ENCODE results near the gene KIAA1755.

Gene KIAA1755

GRCh38 chr20:38227420-38228360 is 32.8 kb downstream of the KIAA1755 start:
- Histone ChIP-seq H3K36me3 (ENCODE audit: control insufficient read depth in 2 of 2, insufficient read depth in 2 of 2, low read length in 2 of 2) (no peaks in the 10 kb centered on the region), H3K9me3 (ENCODE audit: control insufficient read depth in 2 of 2, low read length in 2 of 2) (no peaks in the 10 kb centered on the region), H3K4me3 (ENCODE audit: low read length in 2 of 2) (no peak overlapping the region), H3K27ac (ENCODE audit: low read depth in 2 of 2, low read length in 2 of 2) (no peak overlapping the region), H3K4me1 (ENCODE audit: control insufficient read depth in 2 of 2, insufficient read depth in 2 of 2, low read length in 2 of 2) (peaks cover 0 to 1% of the 10 kb centered on the region in 2 donors), H3K9ac (ENCODE audit: low read depth in 1 of 2, low read length in 2 of 2) (no peak overlapping the region), H3K27me3 (ENCODE audit: control insufficient read depth in 2 of 2, insufficient read depth in 2 of 2, low read length in 2 of 2) (no peaks in the 10 kb centered on the region)

GRCh38 chr20:38226553-38226952 is 34.0 kb downstream of the KIAA1755 start:
- H3K4me3 ChIP-seq (ENCODE audit: low read length in 2 of 2), result no peak overlapping the region
- H3K27ac ChIP-seq (ENCODE audit: low read depth in 2 of 2, low read length in 2 of 2), result no peak overlapping the region
- H3K4me1 ChIP-seq (ENCODE audit: control insufficient read depth in 2 of 2, insufficient read depth in 2 of 2, low read length in 2 of 2), result peaks cover 0 to 2% of the 10 kb centered on the region in 2 donors
- no peaks in the 10 kb centered on the region for H3K9me3 ChIP-seq (ENCODE audit: control insufficient read depth in 2 of 2, low read length in 2 of 2)
- no peaks in the 10 kb centered on the region for H3K36me3 ChIP-seq (ENCODE audit: control insufficient read depth in 2 of 2, insufficient read depth in 2 of 2, low read length in 2 of 2)
- H3K9ac ChIP-seq (ENCODE audit: low read depth in 1 of 2, low read length in 2 of 2), result no peak overlapping the region
- H3K27me3 ChIP-seq (ENCODE audit: control insufficient read depth in 2 of 2, insufficient read depth in 2 of 2, low read length in 2 of 2), result no peaks in the 10 kb centered on the region

- peaks cover 0 to 2% of the 10 kb centered on the region in 2 donors for H3K4me1 ChIP-seq (ENCODE audit: control insufficient read depth in 2 of 2, insufficient read depth in 2 of 2, low read length in 2 of 2)
- no peaks in the 10 kb centered on the region for H3K36me3 ChIP-seq (ENCODE audit: control insufficient read depth in 2 of 2, insufficient read depth in 2 of 2, low read length in 2 of 2)
These were observed 34.7 kb downstream of the KIAA1755 start for GRCh38 chr20:38225900-38226263.

GRCh38 chr20:38225240-38225899 is 35.2 kb downstream of the KIAA1755 start:
- Histone ChIP-seq H3K9ac (ENCODE audit: low read depth in 1 of 2, low read length in 2 of 2) (no peak overlapping the region), H3K4me1 (ENCODE audit: control insufficient read depth in 2 of 2, insufficient read depth in 2 of 2, low read length in 2 of 2) (peaks cover 0 to 2% of the 10 kb centered on the region in 2 donors), H3K27me3 (ENCODE audit: control insufficient read depth in 2 of 2, insufficient read depth in 2 of 2, low read length in 2 of 2) (no peaks in the 10 kb centered on the region), H3K4me3 (ENCODE audit: low read length in 2 of 2) (no peak overlapping the region), H3K9me3 (ENCODE audit: control insufficient read depth in 2 of 2, low read length in 2 of 2) (no peaks in the 10 kb centered on the region), H3K27ac (ENCODE audit: low read depth in 2 of 2, low read length in 2 of 2) (no peak overlapping the region), H3K36me3 (ENCODE audit: control insufficient read depth in 2 of 2, insufficient read depth in 2 of 2, low read length in 2 of 2) (no peaks in the 10 kb centered on the region)

More at GRCh38 chr20:38225900-38226263, 34.7 kb downstream of the KIAA1755 start:
- Histone ChIP-seq H3K27ac (ENCODE audit: low read depth in 2 of 2, low read length in 2 of 2) (no peak overlapping the region), H3K27me3 (ENCODE audit: control insufficient read depth in 2 of 2, insufficient read depth in 2 of 2, low read length in 2 of 2) (no peaks in the 10 kb centered on the region), H3K9me3 (ENCODE audit: control insufficient read depth in 2 of 2, low read length in 2 of 2) (no peaks in the 10 kb centered on the region), H3K4me3 (ENCODE audit: low read length in 2 of 2) (no peak overlapping the region), H3K9ac (ENCODE audit: low read depth in 1 of 2, low read length in 2 of 2) (no peak overlapping the region)

- Histone ChIP-seq H3K9me3 (ENCODE audit: control insufficient read depth in 2 of 2, low read length in 2 of 2) (no peaks in the 10 kb centered on the region), H3K9ac (ENCODE audit: low read depth in 1 of 2, low read length in 2 of 2) (no peak overlapping the region), H3K4me3 (ENCODE audit: low read length in 2 of 2) (no peak overlapping the region), H3K4me1 (ENCODE audit: control insufficient read depth in 2 of 2, insufficient read depth in 2 of 2, low read length in 2 of 2) (peaks cover 0 to 2% of the 10 kb centered on the region in 2 donors), H3K27me3 (ENCODE audit: control insufficient read depth in 2 of 2, insufficient read depth in 2 of 2, low read length in 2 of 2) (no peaks in the 10 kb centered on the region), H3K36me3 (ENCODE audit: control insufficient read depth in 2 of 2, insufficient read depth in 2 of 2, low read length in 2 of 2) (no peaks in the 10 kb centered on the region), H3K27ac (ENCODE audit: low read depth in 2 of 2, low read length in 2 of 2) (no peak overlapping the region)
These were observed 36.0 kb downstream of the KIAA1755 start for GRCh38 chr20:38224531-38224930.

GRCh38 chr20:38223743-38224100 is 36.8 kb downstream of the KIAA1755 start:
- Histone ChIP-seq H3K27ac (ENCODE audit: low read depth in 2 of 2, low read length in 2 of 2) (no peak overlapping the region), H3K9ac (ENCODE audit: low read depth in 1 of 2, low read length in 2 of 2) (no peak overlapping the region), H3K36me3 (ENCODE audit: control insufficient read depth in 2 of 2, insufficient read depth in 2 of 2, low read length in 2 of 2) (no peaks in the 10 kb centered on the region), H3K27me3 (ENCODE audit: control insufficient read depth in 2 of 2, insufficient read depth in 2 of 2, low read length in 2 of 2) (no peaks in the 10 kb centered on the region), H3K9me3 (ENCODE audit: control insufficient read depth in 2 of 2, low read length in 2 of 2) (no peaks in the 10 kb centered on the region), H3K4me3 (ENCODE audit: low read length in 2 of 2) (no peak overlapping the region), H3K4me1 (ENCODE audit: control insufficient read depth in 2 of 2, insufficient read depth in 2 of 2, low read length in 2 of 2) (peaks cover 0 to 2% of the 10 kb centered on the region in 2 donors)

GRCh38 chr20:38222923-38223742 is 37.4 kb downstream of the KIAA1755 start:
- Histone ChIP-seq H3K36me3 (ENCODE audit: control insufficient read depth in 2 of 2, insufficient read depth in 2 of 2, low read length in 2 of 2) (no peaks in the 10 kb centered on the region), H3K9ac (ENCODE audit: low read depth in 1 of 2, low read length in 2 of 2) (no peak overlapping the region), H3K27me3 (ENCODE audit: control insufficient read depth in 2 of 2, insufficient read depth in 2 of 2, low read length in 2 of 2) (no peaks in the 10 kb centered on the region), H3K4me1 (ENCODE audit: control insufficient read depth in 2 of 2, insufficient read depth in 2 of 2, low read length in 2 of 2) (peaks cover 0 to 2% of the 10 kb centered on the region in 2 donors), H3K4me3 (ENCODE audit: low read length in 2 of 2) (no peak overlapping the region), H3K9me3 (ENCODE audit: control insufficient read depth in 2 of 2, low read length in 2 of 2) (no peaks in the 10 kb centered on the region), H3K27ac (ENCODE audit: low read depth in 2 of 2, low read length in 2 of 2) (no peak overlapping the region)

GRCh38 chr20:38222231-38222922 is 38.2 kb downstream of the KIAA1755 start:
- H3K4me3 ChIP-seq (ENCODE audit: low read length in 2 of 2), result no peak overlapping the region
- no peak overlapping the region for H3K9ac ChIP-seq (ENCODE audit: low read depth in 1 of 2, low read length in 2 of 2)
- H3K27me3 ChIP-seq (ENCODE audit: control insufficient read depth in 2 of 2, insufficient read depth in 2 of 2, low read length in 2 of 2), result no peaks in the 10 kb centered on the region
- H3K9me3 ChIP-seq (ENCODE audit: control insufficient read depth in 2 of 2, low read length in 2 of 2), result no peaks in the 10 kb centered on the region
- H3K27ac ChIP-seq (ENCODE audit: low read depth in 2 of 2, low read length in 2 of 2), result no peak overlapping the region
- H3K4me1 ChIP-seq (ENCODE audit: control insufficient read depth in 2 of 2, insufficient read depth in 2 of 2, low read length in 2 of 2), result peaks cover 0 to 2% of the 10 kb centered on the region in 2 donors
- H3K36me3 ChIP-seq (ENCODE audit: control insufficient read depth in 2 of 2, insufficient read depth in 2 of 2, low read length in 2 of 2), result no peaks in the 10 kb centered on the region

GRCh38 chr20:38221119-38221589 is 39.4 kb downstream of the KIAA1755 start:
- Histone ChIP-seq H3K27me3 (ENCODE audit: control insufficient read depth in 2 of 2, insufficient read depth in 2 of 2, low read length in 2 of 2) (no peaks in the 10 kb centered on the region), H3K27ac (ENCODE audit: low read depth in 2 of 2, low read length in 2 of 2) (no peak overlapping the region), H3K4me3 (ENCODE audit: low read length in 2 of 2) (no peak overlapping the region), H3K9ac (ENCODE audit: low read depth in 1 of 2, low read length in 2 of 2) (no peak overlapping the region), H3K36me3 (ENCODE audit: control insufficient read depth in 2 of 2, insufficient read depth in 2 of 2, low read length in 2 of 2) (no peaks in the 10 kb centered on the region), H3K4me1 (ENCODE audit: control insufficient read depth in 2 of 2, insufficient read depth in 2 of 2, low read length in 2 of 2) (peaks cover 0 to 2% of the 10 kb centered on the region in 2 donors), H3K9me3 (ENCODE audit: control insufficient read depth in 2 of 2, low read length in 2 of 2) (no peaks in the 10 kb centered on the region)

Data from mucosa of rectum (tissue), 2 donors.